ENCODE measurements around the gene COL6A1.

COL6A1 gene

DNA sequence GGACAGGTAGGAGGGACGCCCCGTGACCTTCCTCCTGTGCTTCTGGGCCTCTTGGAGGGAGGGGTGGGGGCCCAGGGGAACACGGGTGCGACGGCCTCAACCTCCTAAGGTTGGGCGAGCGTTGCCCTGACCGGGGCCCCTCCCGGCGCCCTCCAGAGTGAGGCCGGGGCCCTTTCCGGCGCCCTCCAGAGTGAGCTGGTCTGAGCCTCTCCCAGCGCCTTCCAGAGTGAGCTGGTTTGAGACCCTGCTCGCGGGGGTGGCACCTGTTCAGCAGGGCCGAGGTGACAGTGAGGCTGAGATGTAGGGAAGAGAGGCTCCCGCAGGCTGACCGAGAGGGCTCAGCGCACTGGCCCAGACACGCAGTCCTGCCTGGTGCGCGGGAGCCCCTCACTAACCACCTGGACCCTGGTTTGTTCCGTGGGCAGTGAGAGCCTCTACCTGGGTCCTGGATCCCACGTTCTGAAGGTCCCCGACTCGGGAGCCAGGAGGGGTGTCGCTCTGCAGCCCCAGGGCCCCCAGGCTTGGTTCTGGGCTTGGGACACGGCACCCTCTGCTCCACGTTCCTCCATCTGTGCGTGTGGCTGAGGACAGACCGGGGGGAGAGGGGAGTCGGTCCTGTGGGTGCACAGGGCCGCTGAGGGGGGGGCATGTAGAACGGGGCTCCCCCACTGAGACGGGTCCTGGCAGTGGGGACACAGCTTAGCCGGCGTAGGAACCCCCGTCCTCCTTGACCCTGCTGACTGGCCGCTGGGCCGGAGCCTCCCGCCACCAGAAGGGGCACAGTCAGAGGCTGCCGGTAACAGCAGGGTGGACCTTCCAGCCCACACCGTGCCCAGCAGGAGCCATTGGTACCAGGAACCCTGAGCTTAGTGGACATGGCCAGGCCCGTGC, 1.4 kb downstream of the COL6A1 start:
- peak; percentile 33 for DNase-seq (ENCODE audit: low spot score)

DNA sequence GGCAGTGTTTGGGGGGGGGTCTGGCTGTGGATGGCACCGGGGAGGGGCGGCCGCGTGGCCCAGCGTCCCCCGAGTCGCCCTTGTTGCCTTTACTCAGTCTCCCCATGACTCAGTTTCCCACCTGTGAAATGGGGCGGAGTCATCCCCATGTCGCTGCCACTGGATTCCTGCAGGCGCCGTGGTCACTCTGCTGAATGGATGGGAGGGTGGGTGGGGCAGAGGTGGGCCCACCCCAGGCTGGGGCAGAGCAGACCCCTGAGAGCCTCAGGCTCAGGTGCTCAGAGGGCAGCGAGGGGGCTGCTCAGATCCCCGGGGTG, 2.0 kb downstream of the COL6A1 start:
- DNase-seq (ENCODE audit: low spot score), result no peak

DNA sequence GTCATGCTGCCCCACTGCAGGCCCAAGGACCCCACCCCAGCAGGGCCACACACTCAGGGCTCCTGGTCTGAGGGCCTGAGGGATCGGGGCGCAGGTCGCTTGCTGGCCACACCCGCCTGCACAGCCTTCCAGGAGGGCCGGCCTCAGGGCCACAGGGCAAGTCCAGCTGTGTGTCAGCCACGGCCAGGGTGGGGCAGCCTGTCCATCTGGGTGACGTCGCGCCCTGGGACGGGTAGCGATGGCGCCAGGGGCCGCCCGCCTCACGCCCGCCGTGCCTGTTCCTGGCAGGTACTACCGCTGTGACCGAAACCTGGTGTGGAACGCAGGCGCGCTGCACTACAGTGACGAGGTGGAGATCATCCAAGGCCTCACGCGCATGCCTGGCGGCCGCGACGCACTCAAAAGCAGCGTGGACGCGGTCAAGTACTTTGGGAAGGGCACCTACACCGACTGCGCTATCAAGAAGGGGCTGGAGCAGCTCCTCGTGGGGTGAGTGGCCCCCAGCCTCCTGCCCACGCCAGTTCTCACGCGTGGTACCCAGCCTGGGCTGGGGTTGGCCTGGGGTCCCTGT, 2.5 kb downstream of the COL6A1 start:
- DNase-seq (ENCODE audit: low spot score), result peak; percentile 71

DNA sequence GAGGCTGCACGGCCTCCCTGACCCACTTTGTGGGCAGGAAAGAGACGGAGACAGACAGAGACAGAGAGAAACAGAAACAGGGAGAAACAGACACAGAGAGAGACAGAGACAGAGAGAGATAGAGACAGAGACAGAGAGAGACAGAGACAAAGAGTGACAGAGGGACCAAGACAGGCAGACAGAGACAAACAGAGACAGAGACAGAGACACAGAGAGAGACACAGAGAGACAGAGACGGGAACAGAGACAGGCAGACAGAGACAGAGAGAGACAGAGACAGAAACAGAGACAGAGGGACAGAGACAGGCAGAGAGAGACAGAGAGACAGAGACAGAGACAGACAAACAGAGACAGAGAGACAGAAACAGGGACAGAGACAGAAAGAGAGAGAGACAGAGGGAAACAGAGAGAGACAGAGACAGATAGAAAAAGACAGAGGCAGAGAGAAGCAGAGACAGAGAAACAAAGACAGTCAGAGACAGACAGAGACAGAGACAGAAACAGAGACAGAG, 3.1 kb downstream of the COL6A1 start:
- DNase-seq (ENCODE audit: low spot score), result no peak

- DNase-seq (ENCODE audit: low spot score), result no peak
Observed at GRCh38 chr21:45985471-45986315, 4.1 kb downstream of the COL6A1 start.

- DNase-seq (ENCODE audit: low spot score), result no peak
Observed at GRCh38 chr21:45986316-45987051, 4.9 kb downstream of the COL6A1 start.

GRCh38 chr21:45987121-45987711, 5.6 kb downstream of the COL6A1 start:
- DNase-seq (ENCODE audit: low spot score), result no peak

- no peak for DNase-seq (ENCODE audit: low spot score)
Observed at GRCh38 chr21:45988366-45989347, 7.1 kb downstream of the COL6A1 start.

GRCh38 chr21:45989355-45990048, 7.9 kb downstream of the COL6A1 start:
- DNase-seq (ENCODE audit: low spot score), result no peak

DNA sequence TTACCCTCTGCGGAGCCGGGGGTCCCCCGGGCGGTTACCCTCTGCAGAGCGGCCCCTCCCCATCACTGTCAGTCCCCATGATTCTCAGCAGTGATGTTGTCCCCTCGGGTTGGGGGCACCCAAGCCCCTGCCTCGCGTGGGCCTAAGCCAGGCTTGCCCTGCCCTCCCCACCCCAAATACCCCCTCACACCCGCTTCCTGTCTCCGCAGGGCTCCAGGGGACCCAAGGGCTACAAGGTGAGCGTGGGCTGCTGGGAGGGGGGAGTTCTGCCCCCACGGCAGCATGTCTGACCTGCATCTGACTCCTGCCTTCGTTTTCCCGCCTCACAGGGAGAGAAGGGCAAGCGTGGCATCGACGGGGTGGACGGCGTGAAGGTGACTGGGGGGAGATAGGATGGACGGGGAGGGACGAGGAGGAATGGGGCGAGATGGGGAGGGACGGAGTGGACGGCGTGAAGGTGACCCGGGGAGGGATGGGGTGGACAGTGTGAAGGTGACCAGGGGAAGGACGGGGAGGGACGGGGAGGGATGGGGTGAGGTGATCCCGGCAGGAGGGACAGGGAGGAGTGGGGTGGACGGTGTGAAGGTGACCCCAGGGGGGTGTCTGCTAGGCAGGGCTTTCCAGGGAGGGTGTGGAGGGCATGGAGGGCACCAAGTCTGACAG, 8.6 kb downstream of the COL6A1 start:
- DNase-seq (ENCODE audit: low spot score), result no peak

GRCh38 chr21:45990741-45991605, 9.4 kb downstream of the COL6A1 start:
- DNase-seq (ENCODE audit: low spot score), result no peak

- DNase-seq (ENCODE audit: low spot score), result no peak
Observed at GRCh38 chr21:45991606-45992300, 10.2 kb downstream of the COL6A1 start.

DNA sequence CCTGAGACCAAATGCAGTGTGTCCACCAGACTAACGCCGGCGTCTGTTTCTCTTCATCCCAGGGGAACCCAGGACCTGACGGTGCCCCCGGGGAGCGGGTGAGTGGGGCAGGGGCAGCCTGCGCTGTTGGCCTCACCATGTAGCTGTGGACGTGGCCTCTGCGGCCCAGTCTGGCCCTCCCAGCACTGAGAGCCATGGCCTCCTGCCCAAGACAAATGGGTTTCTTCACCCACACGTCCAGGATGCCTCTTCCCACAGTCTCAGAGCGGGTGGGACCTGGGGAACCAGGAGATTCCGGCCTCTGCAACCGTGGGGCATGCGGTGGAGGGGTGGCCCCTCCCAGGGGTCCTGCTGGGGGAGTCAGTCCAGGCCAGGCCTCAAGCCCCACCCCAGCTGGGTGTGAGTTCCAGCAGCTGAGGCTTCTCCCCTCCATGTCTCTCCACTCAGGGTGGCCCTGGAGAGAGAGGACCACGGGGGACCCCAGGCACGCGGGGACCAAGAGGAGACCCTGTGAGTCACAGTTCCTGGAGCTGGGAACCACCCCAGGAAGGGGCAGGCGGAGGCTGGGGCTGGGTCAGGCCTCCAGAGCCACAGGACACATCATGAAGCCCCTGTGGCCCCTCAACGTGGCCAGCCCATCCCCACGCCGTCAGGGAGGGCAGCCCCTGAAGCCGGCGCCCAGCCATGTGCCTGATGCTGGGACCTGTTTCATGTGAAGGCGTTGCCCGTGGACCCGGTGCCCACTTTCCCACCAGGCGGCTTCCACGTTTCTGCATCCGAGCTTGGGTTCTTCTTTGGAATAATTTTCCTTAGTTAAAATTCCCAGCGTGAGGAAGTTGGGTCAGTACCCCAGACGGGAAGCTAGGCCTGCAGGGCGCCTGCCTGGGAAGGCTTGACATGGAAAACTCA, 11.0 kb downstream of the COL6A1 start:
- no peak for DNase-seq (ENCODE audit: low spot score)

DNA sequence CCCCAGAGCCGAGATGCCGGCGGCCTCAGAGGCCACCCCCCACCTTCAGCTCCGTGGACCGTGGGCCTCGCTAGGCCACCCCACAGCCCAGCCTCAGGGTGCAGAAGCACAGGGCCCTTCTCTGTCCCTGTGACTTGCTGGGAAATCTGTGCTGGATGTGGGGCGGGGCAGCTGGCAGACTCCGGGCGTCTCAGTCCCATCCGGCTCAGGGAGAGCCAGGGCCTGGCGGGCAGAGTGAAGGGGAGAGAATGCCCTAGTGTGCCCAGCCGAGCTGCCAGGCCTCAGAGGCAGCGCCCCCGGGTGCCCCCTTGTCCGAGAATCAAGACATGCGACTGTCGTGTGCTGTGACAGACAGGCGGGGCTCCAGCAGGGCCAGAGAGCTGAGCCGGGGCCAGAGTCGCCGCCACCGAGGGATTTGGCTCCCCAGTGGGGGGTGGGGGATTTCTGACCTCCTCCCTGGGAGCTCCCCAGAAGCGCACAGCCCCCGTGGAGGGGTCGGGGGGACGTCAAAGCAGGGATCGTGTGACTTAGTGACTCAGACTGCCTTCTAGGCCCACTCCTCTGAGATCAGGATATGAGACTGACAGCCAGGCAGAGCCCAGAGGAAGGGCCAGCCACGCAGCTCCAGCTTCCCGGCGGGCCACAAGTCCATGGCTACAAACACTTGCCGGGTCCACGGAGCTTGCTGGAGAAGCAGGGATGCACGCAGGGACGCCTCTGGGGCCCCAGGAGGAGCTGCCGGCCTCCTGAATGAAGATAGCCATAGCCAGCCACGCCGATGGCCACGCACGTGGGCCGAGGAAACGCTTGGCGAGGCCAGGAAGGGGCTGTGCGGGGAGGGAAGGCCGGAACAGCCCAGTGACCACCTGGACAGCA, 11.9 kb downstream of the COL6A1 start:
- DNase-seq (ENCODE audit: low spot score), result no peak

DNA sequence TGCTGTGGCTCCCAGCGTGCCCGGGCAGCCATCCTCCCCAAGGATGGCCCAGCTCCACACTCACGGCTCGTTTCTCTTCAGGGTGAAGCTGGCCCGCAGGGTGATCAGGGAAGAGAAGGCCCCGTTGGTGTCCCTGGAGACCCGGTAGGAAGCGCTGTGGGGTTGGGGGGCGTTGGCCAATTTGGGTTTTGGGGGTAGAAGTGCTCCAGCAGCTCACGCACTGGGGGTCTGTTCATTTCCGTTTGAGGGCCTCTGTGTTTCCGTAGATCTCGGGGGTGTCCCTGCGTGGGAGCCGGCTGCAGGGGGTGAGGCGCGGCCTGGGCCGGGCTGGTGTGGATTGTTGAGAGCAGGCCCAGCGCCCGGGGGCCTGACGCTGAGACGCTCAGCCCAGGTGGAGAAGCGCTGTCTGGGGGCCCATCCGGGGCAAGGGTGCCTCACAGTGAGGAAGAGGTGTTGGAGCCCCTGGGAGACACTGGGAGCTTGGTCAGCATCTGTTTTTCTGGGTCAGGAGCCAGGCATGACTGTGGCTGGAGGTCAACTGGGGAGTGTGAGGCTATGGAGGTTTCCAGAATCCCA, 12.6 kb downstream of the COL6A1 start:
- DNase-seq (ENCODE audit: low spot score), result peak; percentile 39
